ENCODE data around the gene MAPK10.

Gene MAPK10

GRCh38 chr4:86359944-86360478 is at the start of gene MAPK10:
Gene MAPK10 (minus strand): TSS chr4:86360053.
- peak; percentile 77 to 85 for ATAC-seq

- no peak for ATAC-seq
Measured at GRCh38 chr4:86403575-86403974, 43.7 kb upstream of the MAPK10 start.

- ATAC-seq, result no peak
Measured at GRCh38 chr4:86401826-86402225, 42.0 kb upstream of the MAPK10 start.

- ATAC-seq, result no peak
Measured at GRCh38 chr4:86400216-86400615, 40.4 kb upstream of the MAPK10 start.

GRCh38 chr4:86398187-86398586 is 38.3 kb upstream of the MAPK10 start:
- no peak for ATAC-seq

GRCh38 chr4:86393749-86394148 is 33.9 kb upstream of the MAPK10 start:
- no peak for ATAC-seq

GRCh38 chr4:86389664-86390063 is 29.8 kb upstream of the MAPK10 start:
- no peak for ATAC-seq

- no peak for ATAC-seq
Measured at GRCh38 chr4:86388252-86388651, 28.4 kb upstream of the MAPK10 start.

- no peak for ATAC-seq
Measured at GRCh38 chr4:86386817-86387415, 27.1 kb upstream of the MAPK10 start.

- ATAC-seq, result no peak
Measured at GRCh38 chr4:86386201-86386600, 26.3 kb upstream of the MAPK10 start.

- ATAC-seq, result no peak
Measured at GRCh38 chr4:86381431-86381830, 21.6 kb upstream of the MAPK10 start.

GRCh38 chr4:86380181-86380724 is 20.4 kb upstream of the MAPK10 start:
- no peak for ATAC-seq

- ATAC-seq, result no peak
Measured at GRCh38 chr4:86376850-86377249, 17.0 kb upstream of the MAPK10 start.

- ATAC-seq, result no peak
Measured at GRCh38 chr4:86368433-86368832, 8.6 kb upstream of the MAPK10 start.

GRCh38 chr4:86367577-86367976 is 7.7 kb upstream of the MAPK10 start:
- no peak for ATAC-seq

- no peak for ATAC-seq
Measured at GRCh38 chr4:86366920-86367319, 7.1 kb upstream of the MAPK10 start.

GRCh38 chr4:86362510-86362909 is 2.7 kb upstream of the MAPK10 start:
- no peak for ATAC-seq

- no peak for ATAC-seq
Measured at GRCh38 chr4:86358257-86358656, 1.6 kb downstream of the MAPK10 start.

- ATAC-seq, result no peak
Measured at GRCh38 chr4:86357608-86358007, 2.2 kb downstream of the MAPK10 start.

- ATAC-seq, result peak in 1 of 2 donors; percentile 11
Measured at GRCh38 chr4:86356425-86357210, 3.2 kb downstream of the MAPK10 start.

GRCh38 chr4:86354390-86354789 is 5.5 kb downstream of the MAPK10 start:
- ATAC-seq, result no peak

- ATAC-seq, result no peak
Measured at GRCh38 chr4:86346320-86346719, 13.5 kb downstream of the MAPK10 start.

GRCh38 chr4:86344127-86344526 is 15.7 kb downstream of the MAPK10 start:
- no peak for ATAC-seq

- no peak for ATAC-seq
Measured at GRCh38 chr4:86338989-86339388, 20.9 kb downstream of the MAPK10 start.

Measured in activated CD4-positive, CD25-positive, alpha-beta regulatory T cell treated with anti-CD3 and anti-CD28 coated beads, Interleukin-2, amount 50 U/mL, for 24 hours (primary cell).